ENCODE data around the gene PEX14.

PEX14 gene

DNA sequence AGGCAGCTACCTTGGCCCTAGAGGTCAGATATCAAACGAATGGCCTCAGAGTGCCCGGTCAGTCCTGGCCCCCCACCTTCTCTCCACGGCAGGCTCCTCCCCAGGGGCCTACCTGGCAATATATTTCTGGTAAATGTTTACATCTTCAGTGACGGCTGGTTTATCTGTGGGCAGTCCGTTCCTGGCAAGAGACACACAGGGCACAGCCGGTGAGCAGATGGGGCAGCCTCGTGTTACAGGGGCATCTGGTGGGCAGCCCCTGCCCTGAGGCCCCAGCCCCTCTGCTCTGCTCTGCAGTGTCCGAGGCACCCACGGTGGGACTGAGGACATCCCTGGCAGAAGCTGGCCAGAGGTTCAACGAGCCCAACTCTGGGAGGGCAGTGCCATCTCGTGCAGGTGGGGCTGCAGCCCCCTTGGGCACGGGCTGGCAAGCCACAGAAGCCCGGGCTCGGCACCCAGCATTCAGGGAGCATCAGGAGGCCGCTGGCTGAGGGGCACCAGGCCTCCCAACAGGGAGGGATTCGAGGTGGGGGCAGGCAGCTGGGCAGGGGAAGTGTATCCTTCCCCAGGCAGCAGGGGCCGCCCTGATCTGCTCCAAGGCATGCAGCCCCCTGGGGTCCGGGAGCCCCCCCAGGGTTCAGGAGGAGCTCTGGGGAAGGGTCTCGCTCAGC is 183.8 kb downstream of the PEX14 start:
- H3K9me3 Mint-ChIP-seq: no peaks in the 10 kb centered on the region
- H3K27me3 Mint-ChIP-seq: no peaks in the 10 kb centered on the region
- no peaks in the 10 kb centered on the region for H3K36me3 Mint-ChIP-seq (ENCODE audit: low read depth)
- no peaks in the 10 kb centered on the region for H3K4me1 Mint-ChIP-seq (ENCODE audit: low read depth)
- no peak overlapping the region for H3K27ac Mint-ChIP-seq
- H3K4me3 Mint-ChIP-seq: no peak overlapping the region

DNA sequence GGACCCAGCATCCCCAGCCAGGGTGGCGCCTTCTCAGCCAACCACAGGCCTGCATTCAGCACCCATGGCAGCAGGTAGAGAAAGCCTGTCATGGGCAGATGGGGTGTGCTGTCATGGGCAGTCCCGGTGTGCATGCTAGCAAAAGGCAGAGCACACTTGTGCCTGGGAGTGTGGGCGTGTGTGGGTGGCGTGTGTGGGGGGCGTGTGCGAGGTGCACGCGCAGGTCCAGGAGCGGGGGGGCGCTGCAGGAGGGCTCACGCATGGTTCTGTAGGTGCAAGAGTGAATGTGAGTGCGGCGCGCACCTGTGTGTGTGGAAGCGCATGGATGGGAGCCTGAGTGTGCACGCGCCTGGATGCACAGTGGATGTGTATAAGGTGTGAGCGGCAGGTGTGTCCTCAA is 184.5 kb downstream of the PEX14 start:
- no peak overlapping the region for H3K27ac Mint-ChIP-seq
- no peaks in the 10 kb centered on the region for H3K9me3 Mint-ChIP-seq
- H3K4me1 Mint-ChIP-seq (ENCODE audit: low read depth): no peaks in the 10 kb centered on the region
- no peaks in the 10 kb centered on the region for H3K27me3 Mint-ChIP-seq
- no peaks in the 10 kb centered on the region for H3K36me3 Mint-ChIP-seq (ENCODE audit: low read depth)
- no peak overlapping the region for H3K4me3 Mint-ChIP-seq

DNA sequence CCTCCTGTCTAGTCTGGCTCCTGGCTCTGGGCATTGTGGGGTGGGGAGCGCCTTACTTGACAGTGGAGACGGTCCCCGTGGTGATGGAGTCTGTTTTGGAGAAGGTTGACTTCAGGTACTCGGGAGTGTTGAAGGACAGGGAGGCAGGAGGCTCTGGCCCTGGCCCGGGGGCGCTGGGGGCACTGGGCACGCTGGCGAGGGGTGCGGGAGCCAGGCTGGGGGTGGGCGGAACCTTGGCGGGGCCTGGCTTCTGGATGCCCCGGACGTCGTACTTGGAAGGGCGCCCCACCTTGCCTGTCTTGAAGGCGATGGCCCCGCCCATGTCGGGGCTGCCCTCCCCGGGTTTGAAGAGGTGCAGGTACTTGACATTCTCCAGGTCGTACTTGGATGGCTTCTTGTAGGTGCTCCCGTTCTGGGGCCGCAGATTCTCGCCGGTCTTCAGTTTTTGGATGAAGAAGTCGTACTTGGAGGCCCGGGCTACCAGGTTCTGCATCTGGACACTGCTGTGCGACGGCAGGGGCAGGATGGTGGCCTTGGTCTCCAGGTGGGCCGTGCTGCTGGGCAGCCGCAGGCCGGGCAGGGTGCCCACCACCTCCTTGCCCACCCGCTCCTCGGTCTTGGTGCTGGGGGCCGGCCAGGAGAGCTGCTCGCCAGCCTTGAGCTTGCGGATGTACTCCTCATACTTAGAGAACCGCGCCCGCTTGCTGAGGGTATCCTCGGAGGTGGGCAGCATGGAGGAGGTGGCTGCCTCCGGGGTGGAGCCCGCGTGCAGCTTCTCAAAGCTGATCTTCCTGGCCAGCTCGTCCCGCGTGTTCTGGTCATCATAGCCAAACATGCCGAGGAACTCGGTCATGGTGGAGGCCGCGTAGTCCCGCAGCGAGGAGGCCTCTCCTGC is 185.1 kb downstream of the PEX14 start:
- Mint-ChIP-seq H3K4me1 (ENCODE audit: low read depth) (no peaks in the 10 kb centered on the region), H3K27ac (no peak overlapping the region), H3K36me3 (ENCODE audit: low read depth) (no peaks in the 10 kb centered on the region), H3K27me3 (no peaks in the 10 kb centered on the region), H3K4me3 (no peak overlapping the region), H3K9me3 (no peaks in the 10 kb centered on the region)

DNA sequence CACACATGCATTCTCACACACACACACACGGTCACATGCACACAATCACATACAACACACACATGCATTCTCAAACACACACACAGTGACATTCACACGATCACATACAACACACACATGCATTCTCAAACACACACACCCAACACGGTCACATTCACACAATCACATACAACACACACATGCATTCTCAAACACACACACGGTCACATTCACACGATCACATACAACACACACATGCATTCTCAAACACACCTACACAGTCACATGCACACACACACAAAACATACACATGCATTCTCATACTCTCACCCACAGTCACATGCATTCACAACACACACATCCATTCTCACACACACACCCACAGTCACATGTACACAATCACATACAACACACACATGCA is 186.7 kb downstream of the PEX14 start:
- no peaks in the 10 kb centered on the region for H3K36me3 Mint-ChIP-seq (ENCODE audit: low read depth)
- H3K27me3 Mint-ChIP-seq: no peaks in the 10 kb centered on the region
- H3K9me3 Mint-ChIP-seq: no peaks in the 10 kb centered on the region
- no peak overlapping the region for H3K4me3 Mint-ChIP-seq
- H3K27ac Mint-ChIP-seq: no peak overlapping the region
- H3K4me1 Mint-ChIP-seq (ENCODE audit: low read depth): no peaks in the 10 kb centered on the region

DNA sequence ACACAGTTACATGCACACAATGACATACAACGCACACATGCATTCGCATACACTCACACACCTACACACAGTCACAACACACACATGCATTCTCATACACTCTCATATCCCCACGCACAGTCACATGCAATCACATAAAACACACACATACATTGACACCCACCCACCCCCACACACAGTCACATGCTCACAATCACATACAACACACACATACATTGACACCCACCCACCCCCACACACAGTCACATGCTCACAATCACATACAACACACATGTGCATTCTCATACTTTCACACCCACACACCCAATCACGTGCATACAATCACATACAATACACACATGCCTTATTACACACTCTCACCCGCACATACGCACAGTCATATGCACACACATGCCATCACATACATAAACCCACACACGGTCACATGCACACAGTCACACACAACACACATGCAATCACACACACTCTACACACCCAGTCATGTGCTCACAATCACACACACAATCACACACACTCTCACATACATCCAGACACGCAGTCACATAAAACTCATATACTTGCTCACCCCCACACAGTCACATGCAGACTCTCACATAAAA is 187.4 kb downstream of the PEX14 start:
- no peaks in the 10 kb centered on the region for H3K4me1 Mint-ChIP-seq (ENCODE audit: low read depth)
- no peak overlapping the region for H3K27ac Mint-ChIP-seq
- H3K4me3 Mint-ChIP-seq: no peak overlapping the region
- no peaks in the 10 kb centered on the region for H3K36me3 Mint-ChIP-seq (ENCODE audit: low read depth)
- no peaks in the 10 kb centered on the region for H3K9me3 Mint-ChIP-seq
- H3K27me3 Mint-ChIP-seq: no peaks in the 10 kb centered on the region

DNA sequence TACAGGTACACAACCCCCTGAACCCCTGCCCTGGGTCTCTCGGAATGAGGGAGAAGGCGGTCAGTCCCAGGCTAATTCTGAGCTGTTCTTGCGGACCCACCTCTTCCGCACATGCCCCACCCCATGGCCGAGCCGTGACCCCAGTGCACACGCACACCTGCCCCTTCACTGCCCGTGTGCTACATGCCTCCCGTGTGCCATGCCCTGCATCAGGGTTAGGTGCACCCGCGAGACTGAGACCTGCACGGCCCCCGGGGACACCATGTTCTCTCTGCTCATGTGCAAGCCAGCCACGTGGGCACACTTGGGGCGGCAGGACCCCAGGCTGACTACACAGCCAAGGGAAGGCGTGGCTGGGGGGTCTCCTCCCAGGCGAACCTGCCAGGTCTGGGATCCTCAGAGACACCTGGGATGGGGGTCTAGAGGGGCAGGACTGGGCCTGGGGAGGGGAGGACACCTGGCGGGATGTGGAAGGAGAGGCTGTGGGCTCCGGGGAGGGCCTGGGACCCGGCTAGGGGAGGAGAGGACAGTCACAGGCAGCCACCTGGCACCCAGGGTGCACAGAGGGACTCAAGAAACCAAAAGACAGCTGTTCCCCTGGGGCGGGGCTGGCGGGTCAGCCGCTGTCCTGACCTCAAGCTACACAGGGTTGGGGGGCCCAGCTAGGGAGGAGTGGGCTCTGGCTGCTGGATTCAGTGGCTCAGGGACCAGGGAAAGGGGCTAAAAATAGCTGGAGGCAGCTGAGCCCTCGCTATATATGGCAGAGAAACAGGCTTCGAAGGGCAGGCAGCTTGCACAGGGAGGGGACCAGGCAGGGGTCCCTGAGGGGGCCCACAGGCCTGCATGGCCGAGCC is 188.3 kb downstream of the PEX14 start:
- Mint-ChIP-seq H3K27ac (no peak overlapping the region), H3K27me3 (no peaks in the 10 kb centered on the region), H3K4me3 (no peak overlapping the region), H3K9me3 (no peaks in the 10 kb centered on the region), H3K36me3 (ENCODE audit: low read depth) (no peaks in the 10 kb centered on the region), H3K4me1 (ENCODE audit: low read depth) (no peaks in the 10 kb centered on the region)

DNA sequence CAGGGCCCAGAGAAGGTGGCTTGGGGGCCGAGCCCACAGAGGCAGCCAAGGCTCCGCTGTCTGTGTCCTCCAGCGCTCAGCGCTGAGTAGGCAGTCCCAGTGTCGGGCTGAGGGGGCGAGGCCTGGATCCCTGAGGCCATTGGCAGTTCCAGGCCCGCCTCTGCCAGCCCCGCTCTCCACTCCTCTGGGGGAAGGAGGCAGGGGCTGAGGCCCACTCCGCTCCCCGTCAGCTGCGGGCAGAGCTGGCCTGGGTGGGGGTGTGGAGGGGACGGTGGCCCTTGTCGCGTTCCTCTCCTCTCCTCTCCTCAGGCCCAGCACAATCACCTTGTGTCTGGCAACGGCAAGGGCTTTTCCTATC is 188.9 kb downstream of the PEX14 start:
- Mint-ChIP-seq H3K4me3 (no peak overlapping the region), H3K27ac (no peak overlapping the region), H3K4me1 (ENCODE audit: low read depth) (no peaks in the 10 kb centered on the region), H3K27me3 (no peaks in the 10 kb centered on the region), H3K36me3 (ENCODE audit: low read depth) (no peaks in the 10 kb centered on the region), H3K9me3 (no peaks in the 10 kb centered on the region)

DNA sequence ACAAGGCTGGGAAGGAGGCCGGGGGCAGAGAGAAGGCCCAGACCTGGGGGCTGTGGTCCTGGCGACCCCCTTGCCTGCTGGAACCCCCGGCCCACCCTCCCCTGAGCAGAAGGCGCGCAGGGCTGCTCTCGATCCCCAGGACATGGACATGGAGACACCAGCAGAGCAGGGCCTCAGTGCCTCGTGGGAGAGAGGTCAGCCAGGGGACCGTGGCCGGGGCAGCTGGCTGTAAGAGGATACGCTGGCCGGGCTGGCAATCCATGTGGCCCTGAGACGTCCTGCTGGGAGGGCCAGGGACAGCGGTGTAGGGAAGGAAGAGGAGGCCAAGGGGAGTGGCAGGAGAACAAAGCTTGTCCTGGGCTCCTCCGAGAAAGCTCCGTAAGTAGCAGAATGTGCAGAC is 189.5 kb downstream of the PEX14 start:
- Mint-ChIP-seq H3K27me3 (no peaks in the 10 kb centered on the region), H3K27ac (no peak overlapping the region), H3K4me3 (no peak overlapping the region), H3K9me3 (no peaks in the 10 kb centered on the region), H3K4me1 (ENCODE audit: low read depth) (no peaks in the 10 kb centered on the region), H3K36me3 (ENCODE audit: low read depth) (no peaks in the 10 kb centered on the region)

DNA sequence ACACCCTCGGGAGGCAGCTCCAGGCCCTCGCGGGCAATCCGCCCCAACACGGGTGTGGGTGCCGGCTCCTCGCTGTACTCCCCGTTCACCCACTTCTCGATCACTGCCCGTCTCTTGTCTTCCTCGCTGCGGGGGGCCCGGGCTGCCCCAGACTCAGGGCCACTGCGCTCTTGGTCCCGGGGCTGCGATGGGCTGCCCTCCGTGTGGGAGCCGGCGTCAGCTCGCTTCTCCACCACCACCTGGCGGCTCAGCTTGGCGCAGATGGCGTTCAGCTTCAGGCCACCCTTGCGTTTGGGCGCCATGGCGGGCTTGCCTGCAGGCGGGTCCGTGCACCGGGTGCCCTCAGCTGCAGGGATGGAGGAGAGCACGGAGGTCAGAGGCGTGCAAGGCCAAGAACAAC is 190.5 kb downstream of the PEX14 start:
- Mint-ChIP-seq H3K4me3 (no peak overlapping the region), H3K36me3 (ENCODE audit: low read depth) (no peaks in the 10 kb centered on the region), H3K4me1 (ENCODE audit: low read depth) (no peaks in the 10 kb centered on the region), H3K9me3 (no peaks in the 10 kb centered on the region), H3K27ac (no peak overlapping the region), H3K27me3 (no peaks in the 10 kb centered on the region)

DNA sequence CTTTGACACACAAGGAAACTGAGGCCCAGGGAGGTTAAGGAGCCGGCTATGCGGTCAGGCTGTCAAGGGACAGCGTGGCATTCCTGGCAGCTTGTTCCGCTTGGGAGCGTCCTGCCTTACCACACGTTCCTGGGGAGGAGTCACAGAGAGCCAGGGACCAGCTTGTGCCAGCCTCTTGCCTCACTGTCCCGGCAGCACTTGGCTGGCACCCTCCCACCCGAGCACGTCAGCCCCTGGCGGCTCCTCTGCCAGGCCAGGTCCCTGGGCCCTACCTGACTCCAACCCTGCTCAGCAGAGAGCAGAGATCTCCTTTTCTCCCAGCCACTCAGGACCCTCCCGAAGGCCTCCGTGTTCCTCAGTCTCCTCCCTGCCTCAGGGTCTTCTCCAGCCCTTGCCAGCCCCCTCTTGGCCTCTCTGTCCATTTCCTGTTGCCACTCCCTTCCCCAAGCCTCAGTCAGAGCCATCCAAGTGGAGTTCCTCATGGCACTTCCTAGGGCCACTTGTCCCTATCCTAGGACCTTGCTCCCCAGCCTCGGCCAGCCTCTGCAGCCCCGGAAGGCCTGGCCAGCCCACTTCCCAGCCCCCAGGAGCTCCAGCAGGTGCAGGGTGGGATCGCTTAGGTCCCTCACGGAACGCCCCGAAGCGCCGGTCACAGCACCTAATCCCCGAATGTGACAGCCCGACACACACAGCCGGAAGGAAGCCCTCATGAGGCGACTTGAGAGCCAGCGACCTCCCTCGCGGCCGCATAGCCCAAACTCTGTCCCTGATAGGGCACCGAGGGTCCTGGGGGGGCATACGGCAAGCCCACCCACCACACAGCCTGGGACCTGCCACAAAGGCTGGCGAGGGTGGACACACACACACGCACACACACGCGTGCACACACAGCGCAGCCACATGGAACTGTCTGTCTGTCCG is 191.4 kb downstream of the PEX14 start:
- Mint-ChIP-seq H3K9me3 (no peaks in the 10 kb centered on the region), H3K36me3 (ENCODE audit: low read depth) (no peaks in the 10 kb centered on the region), H3K27ac (no peak overlapping the region), H3K4me1 (ENCODE audit: low read depth) (no peaks in the 10 kb centered on the region), H3K27me3 (no peaks in the 10 kb centered on the region), H3K4me3 (no peak overlapping the region)

DNA sequence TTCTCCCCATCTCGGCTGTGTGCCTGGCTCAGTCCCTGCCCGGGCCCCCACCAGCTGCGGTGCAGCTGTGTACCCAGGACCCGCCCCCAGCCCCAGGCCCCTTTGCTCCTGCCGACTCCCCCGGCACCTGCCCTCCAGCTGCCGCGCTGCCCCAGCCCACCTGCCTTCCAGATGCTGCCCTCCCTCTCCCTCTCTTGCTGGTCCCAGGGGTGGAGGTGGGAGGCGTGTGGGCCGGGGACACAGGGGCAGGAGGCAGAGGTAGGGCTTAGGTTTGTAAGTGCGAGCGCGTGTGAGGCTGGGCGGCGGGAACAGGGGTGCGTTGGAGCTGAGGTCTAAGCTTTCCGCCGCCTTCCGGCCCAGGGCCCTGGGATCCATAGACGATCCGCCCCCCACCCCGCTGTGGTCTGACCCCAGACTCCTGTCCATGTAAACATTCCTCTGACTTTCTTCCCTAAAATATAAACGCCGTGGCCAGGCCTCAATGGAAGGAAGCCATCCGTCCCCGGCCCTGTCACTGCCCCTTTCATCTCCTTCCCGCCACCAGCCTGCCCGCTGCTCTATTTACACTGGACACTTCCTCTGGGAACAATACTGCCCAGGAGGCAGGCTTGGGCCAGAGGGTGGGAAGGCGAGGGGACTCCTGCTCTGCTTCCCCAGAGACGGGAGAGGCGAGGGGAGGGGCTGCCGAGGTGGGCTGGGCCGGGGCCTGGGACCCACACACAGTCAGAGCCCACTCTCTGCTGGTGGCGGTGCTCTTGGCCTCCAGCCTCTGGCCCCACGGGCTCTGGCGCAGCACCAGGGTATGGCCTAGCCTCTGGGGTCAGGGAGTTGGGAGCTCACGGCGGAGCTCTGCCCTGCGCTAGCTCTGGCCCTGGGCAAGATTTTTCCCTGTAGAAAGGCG is 193.4 kb downstream of the PEX14 start:
- H3K27ac Mint-ChIP-seq: no peak overlapping the region
- no peaks in the 10 kb centered on the region for H3K27me3 Mint-ChIP-seq
- H3K4me3 Mint-ChIP-seq: no peak overlapping the region

DNA sequence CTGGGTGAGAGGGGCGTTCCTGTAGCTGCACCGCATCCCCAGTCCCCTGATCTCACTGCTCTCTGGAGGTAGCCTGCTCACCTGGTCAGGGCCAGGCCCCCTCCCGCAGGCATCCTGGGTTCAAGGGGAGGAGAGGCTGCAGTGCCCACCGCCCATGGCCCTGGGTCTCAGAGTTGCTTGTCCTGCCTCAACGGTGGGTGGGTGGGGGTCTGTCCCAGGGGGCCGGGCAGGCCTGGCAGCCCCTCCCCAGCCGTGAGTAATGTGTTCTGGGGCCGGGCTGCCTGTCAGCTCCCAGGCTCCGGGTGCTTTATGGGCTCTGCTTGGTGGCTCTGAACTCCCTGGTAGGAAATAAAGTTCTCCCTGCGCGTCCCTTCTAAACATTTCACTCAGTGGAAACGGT is 194.8 kb downstream of the PEX14 start:
- Mint-ChIP-seq H3K27me3 (no peaks in the 10 kb centered on the region), H3K4me1 (ENCODE audit: low read depth) (no peaks in the 10 kb centered on the region), H3K9me3 (no peaks in the 10 kb centered on the region), H3K27ac (no peak overlapping the region), H3K36me3 (ENCODE audit: low read depth) (no peaks in the 10 kb centered on the region), H3K4me3 (no peak overlapping the region)

More for the DNA sequence above, 193.4 kb downstream of the PEX14 start:
- Mint-ChIP-seq H3K36me3 (ENCODE audit: low read depth) (no peaks in the 10 kb centered on the region), H3K4me1 (ENCODE audit: low read depth) (no peaks in the 10 kb centered on the region), H3K9me3 (no peaks in the 10 kb centered on the region)

DNA sequence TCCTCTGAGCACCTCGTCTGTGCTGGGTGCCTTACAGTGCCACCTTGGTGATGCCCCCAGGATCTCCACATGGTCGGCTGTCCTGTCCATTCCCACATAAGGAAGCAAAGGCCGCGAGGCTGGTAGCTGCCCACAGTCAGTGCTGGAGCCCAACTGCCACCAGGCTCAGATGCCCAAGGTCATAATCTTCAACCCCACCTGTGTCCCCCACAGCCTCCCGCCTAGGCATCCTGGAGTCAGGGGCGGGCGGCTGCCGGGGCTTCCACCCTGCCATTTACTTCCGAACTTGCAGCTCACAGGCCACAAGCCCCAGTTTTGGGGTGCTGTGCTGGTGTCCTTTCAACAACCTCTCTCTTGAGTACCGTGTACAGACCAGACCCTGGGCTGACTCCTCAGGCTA is 195.4 kb downstream of the PEX14 start:
- Mint-ChIP-seq H3K4me1 (ENCODE audit: low read depth) (no peaks in the 10 kb centered on the region), H3K36me3 (ENCODE audit: low read depth) (no peaks in the 10 kb centered on the region), H3K9me3 (no peaks in the 10 kb centered on the region), H3K27ac (no peak overlapping the region), H3K27me3 (no peaks in the 10 kb centered on the region), H3K4me3 (no peak overlapping the region)

All from stimulated activated naive CD8-positive, alpha-beta T cell treated with anti-CD3 and anti-CD28 coated beads, Interleukin-15, Interleukin-2, amounts not matched to agents 100 ng/mL and 50 ng/mL, for 24 hours (primary cell).